Endothelial cell of umbilical vein (primary cell): ENCODE measurements around the gene SYNM.

Experiments used
- CTCF ChIP-seq, 2 donors: IDR thresholded peaks; 1 replicate in 1 of 2; 2 replicates in 1 of 2; pipeline ENCODE4 v1.5.1; 2011; ENCODE audit warnings: low read length in 2 of 2, mild to moderate bottlenecking in 2 of 2, moderate library complexity in 2 of 2, control low read depth in 1 of 2, inconsistent platforms in 1 of 2, low read depth in 1 of 2; ENCODE audit not compliant: insufficient read depth in 1 of 2; ENCODE audit errors: extremely low read depth in 1 of 2
- EZH2 ChIP-seq: IDR thresholded peaks from 2 replicates; pipeline ENCODE4 v1.6.1; 2012; ENCODE audit warnings: borderline replicate concordance, low read depth, mild to moderate bottlenecking, moderate library complexity, low read length, inconsistent platforms; ENCODE audit not compliant: severe bottlenecking
- MYC ChIP-seq: IDR thresholded peaks from one replicate; pipeline ENCODE4 v1.6.1; 2011; ENCODE audit warnings: mild to moderate bottlenecking, low read depth, low read length
- POLR2A ChIP-seq: IDR thresholded peaks from 2 replicates; pipeline ENCODE4 v1.6.1; 2012; ENCODE audit warnings: low read depth, mild to moderate bottlenecking, control low read depth, low read length
- POLR2AphosphoS5 ChIP-seq: IDR thresholded peaks from 2 replicates; pipeline ENCODE4 v1.6.1; 2012; ENCODE audit warnings: low read depth, mild to moderate bottlenecking, control low read depth, low read length, moderate library complexity; ENCODE audit not compliant: insufficient read depth

DNA sequence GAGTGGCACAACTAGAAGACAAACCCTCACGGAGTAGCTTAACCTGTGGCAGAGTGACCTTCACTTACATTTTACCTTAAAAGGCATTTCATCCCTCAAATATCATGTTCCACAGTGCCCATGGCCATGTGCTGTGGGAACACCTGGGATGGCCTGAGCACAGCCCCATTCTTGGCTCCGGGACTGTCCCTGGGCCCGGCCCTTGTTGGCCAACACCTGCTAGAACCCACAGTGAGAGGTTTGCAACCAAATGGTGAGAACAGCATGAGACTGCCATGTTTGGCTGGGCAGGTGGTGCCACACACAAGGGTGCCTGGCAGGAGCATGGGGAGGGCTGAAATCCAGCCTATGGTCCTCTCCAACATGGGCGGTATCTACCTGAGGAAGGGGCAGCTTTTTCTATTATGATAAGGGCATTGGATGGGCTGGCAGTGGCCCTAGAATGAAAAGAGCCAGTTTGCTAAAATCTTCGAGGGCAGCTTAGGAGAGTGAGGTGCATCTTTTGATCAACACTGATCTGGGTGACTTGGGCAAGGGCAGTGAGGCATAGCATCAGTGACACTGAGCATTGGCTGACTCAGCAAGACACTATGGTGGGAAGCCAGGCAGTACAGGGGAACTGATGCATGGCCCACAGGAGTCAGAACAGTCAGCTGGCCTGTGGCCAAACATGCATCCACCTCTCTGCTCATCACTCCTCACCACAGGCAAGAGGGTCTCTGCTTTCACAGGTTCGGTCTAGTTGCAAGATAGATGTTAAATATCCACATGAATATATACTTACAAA lies 53.9 kb downstream of the SYNM start:
- TF ChIP-seq CTCF (IDR thresholded peaks at IDR 0.05; ENCODE audit: extremely low read depth in 1 of 2, insufficient read depth in 1 of 2, low read depth in 1 of 2, low read length in 2 of 2) (no peak), POLR2AphosphoS5 (no peak), EZH2 (no peak), MYC (no peak), POLR2A (no peak)
